Measurements from ENCODE around the gene GSN. TPM values are rescaled to one million over a fixed set of nuclear protein-coding genes. Genes with fewer than 3 reads are reported as not detected.

The GSN gene
- total RNA-seq, 2 donors from 2014 or later = 57.0 to 77.2 TPM

DNA sequence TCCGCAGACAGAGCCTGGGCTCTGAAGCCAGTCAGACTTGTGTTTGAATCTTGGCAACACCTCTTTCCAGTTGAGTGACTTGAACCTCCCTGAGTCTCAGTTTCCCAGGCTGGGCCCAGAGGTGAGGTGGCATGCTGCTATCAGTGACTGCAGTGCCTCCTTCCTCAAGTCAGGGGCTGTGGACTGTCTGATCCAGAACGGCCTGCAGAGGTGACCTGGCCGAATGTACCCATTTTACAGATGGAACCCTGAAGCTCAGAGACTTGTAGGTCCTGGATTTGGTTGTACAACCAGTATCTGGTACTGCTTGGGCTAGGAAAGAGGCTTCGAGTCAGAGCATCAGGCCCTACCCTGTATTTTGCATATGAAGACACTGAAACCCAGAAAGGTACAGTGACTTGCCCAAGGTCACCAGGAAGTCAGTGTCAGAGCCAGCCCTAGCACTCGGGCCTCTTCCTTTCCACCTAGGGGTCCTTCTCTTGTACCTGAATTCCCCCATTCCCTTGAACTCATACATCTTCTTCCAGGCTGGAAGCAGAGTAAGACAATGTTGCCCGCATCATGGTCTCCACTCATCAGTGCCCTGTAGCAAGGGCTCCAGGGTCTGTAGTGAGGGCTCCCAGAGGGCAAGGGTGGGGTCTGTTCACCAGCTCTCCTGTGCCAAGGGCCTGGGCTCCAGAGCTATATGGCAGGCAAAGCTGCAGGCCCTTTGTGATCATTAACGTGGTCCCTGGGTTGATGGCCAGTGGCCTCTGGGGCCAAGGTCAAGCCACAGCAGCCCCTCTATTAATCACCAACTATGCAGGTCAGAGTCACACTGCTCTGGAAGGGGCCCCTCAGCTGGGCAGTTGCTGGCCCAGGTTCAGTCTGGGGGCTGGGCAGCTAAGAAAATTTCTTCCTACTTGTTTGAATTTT is 28.5 kb downstream of the GSN start:
- H3K27me3 Mint-ChIP-seq (ENCODE audit: insufficient read depth) = peaks cover 13% of the 10 kb centered on the region
- Histone ChIP-seq H3K4me1 (ENCODE audit: control insufficient read depth, insufficient read depth, low read length) (peaks cover 6% of the 10 kb centered on the region), H3K36me3 (ENCODE audit: control insufficient read depth, insufficient read depth, low read length) (no peaks in the 10 kb centered on the region), H3K9ac (ENCODE audit: extremely low read depth, low read length, poor library complexity, severe bottlenecking) (no peak overlapping the region), H3K27me3 (ENCODE audit: control insufficient read depth, insufficient read depth, low read length, poor library complexity, severe bottlenecking) (no peaks in the 10 kb centered on the region), H3K9me3 (ENCODE audit: control insufficient read depth, low read length) (no peaks in the 10 kb centered on the region), H3K4me3 (ENCODE audit: low read length) (no peak overlapping the region), H3K27ac (ENCODE audit: low read depth, low read length) (no peak overlapping the region)
- no peak for DNase-seq
- 84 to 89% methylated on average over 2 to 7 of the region's 7 CpGs for WGBS, 2 experiments (ENCODE audit: insufficient coverage in 1 of 2, insufficient read length in 1 of 2)
- TF ChIP-seq, protein P1, sequence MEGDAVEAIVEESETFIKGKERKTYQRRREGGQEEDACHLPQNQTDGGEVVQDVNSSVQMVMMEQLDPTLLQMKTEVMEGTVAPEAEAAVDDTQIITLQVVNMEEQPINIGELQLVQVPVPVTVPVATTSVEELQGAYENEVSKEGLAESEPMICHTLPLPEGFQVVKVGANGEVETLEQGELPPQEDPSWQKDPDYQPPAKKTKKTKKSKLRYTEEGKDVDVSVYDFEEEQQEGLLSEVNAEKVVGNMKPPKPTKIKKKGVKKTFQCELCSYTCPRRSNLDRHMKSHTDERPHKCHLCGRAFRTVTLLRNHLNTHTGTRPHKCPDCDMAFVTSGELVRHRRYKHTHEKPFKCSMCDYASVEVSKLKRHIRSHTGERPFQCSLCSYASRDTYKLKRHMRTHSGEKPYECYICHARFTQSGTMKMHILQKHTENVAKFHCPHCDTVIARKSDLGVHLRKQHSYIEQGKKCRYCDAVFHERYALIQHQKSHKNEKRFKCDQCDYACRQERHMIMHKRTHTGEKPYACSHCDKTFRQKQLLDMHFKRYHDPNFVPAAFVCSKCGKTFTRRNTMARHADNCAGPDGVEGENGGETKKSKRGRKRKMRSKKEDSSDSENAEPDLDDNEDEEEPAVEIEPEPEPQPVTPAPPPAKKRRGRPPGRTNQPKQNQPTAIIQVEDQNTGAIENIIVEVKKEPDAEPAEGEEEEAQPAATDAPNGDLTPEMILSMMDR (conservative IDR thresholded peaks at IDR 0.05) = no peak
- H3K4me1 Mint-ChIP-seq = peaks cover 24% of the 10 kb centered on the region
- no peak overlapping the region for H3K4me3 Mint-ChIP-seq
- no peak overlapping the region for H3K27ac Mint-ChIP-seq
- no peaks in the 10 kb centered on the region for H3K9me3 Mint-ChIP-seq
- H3K36me3 Mint-ChIP-seq (ENCODE audit: low read depth) = no peaks in the 10 kb centered on the region

DNA sequence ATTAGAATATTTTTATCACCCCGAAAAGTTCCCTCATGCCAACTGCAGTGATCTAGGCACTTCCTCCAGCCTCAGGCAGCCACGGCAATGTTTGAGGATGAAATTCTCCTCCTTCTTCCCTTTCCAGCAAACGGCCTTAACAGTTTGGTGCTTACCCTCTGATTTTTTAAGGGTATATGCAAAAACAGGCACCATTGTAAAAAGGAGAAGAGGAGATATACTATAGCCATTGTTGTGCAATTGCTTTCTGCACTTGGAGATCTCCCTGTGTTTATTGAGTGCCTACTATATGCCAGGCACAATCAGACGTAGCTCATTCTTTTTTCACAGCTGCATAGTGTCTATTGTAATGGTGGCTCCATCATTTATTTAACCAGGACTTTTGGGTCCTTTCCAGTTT is 29.4 kb downstream of the GSN start:
- no peak for DNase-seq
- Histone ChIP-seq H3K27ac (ENCODE audit: low read depth, low read length) (no peak overlapping the region), H3K27me3 (ENCODE audit: control insufficient read depth, insufficient read depth, low read length, poor library complexity, severe bottlenecking) (no peaks in the 10 kb centered on the region), H3K4me3 (ENCODE audit: low read length) (no peak overlapping the region), H3K4me1 (ENCODE audit: control insufficient read depth, insufficient read depth, low read length) (peaks cover 6% of the 10 kb centered on the region), H3K9ac (ENCODE audit: extremely low read depth, low read length, poor library complexity, severe bottlenecking) (no peak overlapping the region), H3K36me3 (ENCODE audit: control insufficient read depth, insufficient read depth, low read length) (no peaks in the 10 kb centered on the region), H3K9me3 (ENCODE audit: control insufficient read depth, low read length) (no peaks in the 10 kb centered on the region)
- TF ChIP-seq, protein P1 (conservative IDR thresholded peaks at IDR 0.05) = no peak
- no peaks in the 10 kb centered on the region for H3K9me3 Mint-ChIP-seq
- no peak overlapping the region for H3K27ac Mint-ChIP-seq
- 85 to 91% methylated on average over 2 to 4 of the region's 4 CpGs for WGBS, 2 experiments (ENCODE audit: insufficient coverage in 1 of 2, insufficient read length in 1 of 2)
- no peak overlapping the region for H3K4me3 Mint-ChIP-seq
- H3K36me3 Mint-ChIP-seq (ENCODE audit: low read depth) = no peaks in the 10 kb centered on the region
- H3K4me1 Mint-ChIP-seq = peaks cover 24% of the 10 kb centered on the region
- peaks cover 19% of the 10 kb centered on the region for H3K27me3 Mint-ChIP-seq (ENCODE audit: insufficient read depth)

DNA sequence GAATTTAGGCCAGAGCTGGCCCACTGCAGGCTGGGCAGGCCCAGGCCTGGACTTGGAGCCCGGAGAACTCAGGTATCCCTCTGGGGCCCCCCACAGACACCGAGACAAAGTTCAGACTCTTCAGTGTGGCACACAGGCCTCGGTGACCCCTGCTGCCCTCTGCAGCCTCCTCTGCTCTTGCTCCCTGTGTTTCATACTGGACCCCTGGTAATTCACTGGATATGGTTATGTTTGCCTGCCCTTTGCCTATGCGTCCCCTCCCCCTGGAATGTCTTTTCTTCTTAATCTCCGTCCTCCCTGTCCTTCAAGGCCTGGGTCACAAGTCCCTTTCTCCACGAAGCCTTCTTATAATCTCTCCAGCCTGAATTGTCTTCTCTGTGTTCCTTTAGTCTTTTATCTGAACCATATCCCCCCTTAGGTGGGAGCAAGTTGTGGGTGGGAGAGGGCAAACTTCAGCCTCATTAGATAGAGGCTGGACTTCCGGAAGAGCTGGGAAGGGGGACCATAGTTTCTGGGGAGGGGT is 30.1 kb downstream of the GSN start:
- Histone ChIP-seq H3K4me3 (ENCODE audit: low read length) (no peak overlapping the region), H3K27me3 (ENCODE audit: control insufficient read depth, insufficient read depth, low read length, poor library complexity, severe bottlenecking) (no peaks in the 10 kb centered on the region), H3K9ac (ENCODE audit: extremely low read depth, low read length, poor library complexity, severe bottlenecking) (no peak overlapping the region), H3K27ac (ENCODE audit: low read depth, low read length) (peak overlapping the region; percentile 19), H3K36me3 (ENCODE audit: control insufficient read depth, insufficient read depth, low read length) (no peaks in the 10 kb centered on the region), H3K4me1 (ENCODE audit: control insufficient read depth, insufficient read depth, low read length) (peaks cover 6% of the 10 kb centered on the region), H3K9me3 (ENCODE audit: control insufficient read depth, low read length) (no peaks in the 10 kb centered on the region)
- H3K4me3 Mint-ChIP-seq = peak overlapping the region; percentile 70
- peak overlapping the region; percentile 67 for H3K27ac Mint-ChIP-seq
- WGBS, 2 experiments (ENCODE audit: insufficient coverage in 1 of 2, insufficient read length in 1 of 2) = 68 to 72% methylated on average over 3 to 7 of the region's 7 CpGs
- H3K27me3 Mint-ChIP-seq (ENCODE audit: insufficient read depth) = peaks cover 20% of the 10 kb centered on the region
- H3K9me3 Mint-ChIP-seq = no peaks in the 10 kb centered on the region
- TF ChIP-seq, protein P1 (conservative IDR thresholded peaks at IDR 0.05) = no peak
- H3K36me3 Mint-ChIP-seq (ENCODE audit: low read depth) = peaks cover 4% of the 10 kb centered on the region
- DNase-seq = peak; percentile 47
- H3K4me1 Mint-ChIP-seq = peaks cover 24% of the 10 kb centered on the region

All from endodermal cell (in vitro differentiated cells).